GM23338 (cell line): ENCODE results near the gene MYOZ1. TPM values are rescaled to one million over a fixed set of nuclear protein-coding genes. Genes with fewer than 3 reads are reported as not detected.

Experiments
- ATAC-seq: fragments of 200-7000 bp; cut with Tn5 transposase; 3 replicates; pipeline ENCODE4 v1.9.1; 2020
- DNase-seq: peaks from one replicate; pipeline ENCODE4 v3.0.0-alpha.2; 2015; ENCODE audit warnings: low spot score
- H2AFZ ChIP-seq: fragments of 200-600 bp; sonication (generic); 2 replicates; pipeline ENCODE4 v1.8.0; 2016; ENCODE audit warnings: antibody characterized with exemption, mild to moderate bottlenecking, moderate library complexity
- H3F3A ChIP-seq: fragments of 200-600 bp; sonication (generic); replicated peaks from 2 replicates; pipeline ENCODE4 v1.8.0; 2017; ENCODE audit warnings: antibody characterized with exemption, mixed run types, low read depth
- H3K27ac ChIP-seq: fragments of 200-600 bp; sonication (generic); 2 replicates; pipeline ENCODE4 v1.6.1; 2016; ENCODE audit warnings: low read depth
- H3K27me3 ChIP-seq: fragments of 200-600 bp; sonication (generic); 2 replicates; pipeline ENCODE4 v1.8.0; 2016; ENCODE audit warnings: mild to moderate bottlenecking, mixed run types, moderate library complexity; ENCODE audit not compliant: insufficient read depth
- H3K36me3 ChIP-seq: fragments of 200-600 bp; sonication (generic); 2 replicates; pipeline ENCODE4 v1.8.0; 2016; ENCODE audit warnings: mild to moderate bottlenecking; ENCODE audit not compliant: insufficient read depth
- H3K4me1 ChIP-seq: fragments of 200-600 bp; sonication (generic); 2 replicates; pipeline ENCODE4 v1.8.0; 2016; ENCODE audit warnings: mild to moderate bottlenecking, moderate library complexity; ENCODE audit not compliant: insufficient read depth
- H3K4me2 ChIP-seq: fragments of 200-600 bp; sonication (generic); 2 replicates; pipeline ENCODE4 v1.7.1; 2017; ENCODE audit warnings: mixed run types
- H3K4me3 ChIP-seq: fragments of 200-600 bp; sonication (generic); 2 replicates; pipeline ENCODE4 v1.6.1; 2016; ENCODE audit warnings: mixed run types
- H3K79me2 ChIP-seq: fragments of 200-600 bp; sonication (generic); replicated peaks from 2 replicates; pipeline ENCODE4 v1.8.0; 2017; ENCODE audit warnings: mild to moderate bottlenecking; ENCODE audit not compliant: insufficient read depth
- H3K9me2 ChIP-seq: fragments of 200-600 bp; sonication (generic); 2 replicates; pipeline ENCODE4 v1.8.0; 2017; ENCODE audit not compliant: insufficient read depth
- H4K20me1 ChIP-seq: fragments of 200-600 bp; sonication (generic); replicated peaks from 2 replicates; pipeline ENCODE4 v1.8.0; 2017; ENCODE audit warnings: mild to moderate bottlenecking; ENCODE audit not compliant: insufficient read depth
- H3K27ac Mint-ChIP-seq: 2 replicates; pipeline ENCODE4 v1.8.0; 2020; ENCODE audit warnings: inconsistent platforms, mild to moderate bottlenecking, moderate library complexity, mixed read lengths
- H3K27me3 Mint-ChIP-seq: 3 replicates; pipeline ENCODE4 v1.8.0; 2022; ENCODE audit warnings: low read depth, mild to moderate bottlenecking, moderate library complexity, mixed read lengths, inconsistent platforms; ENCODE audit not compliant: insufficient read depth, poor library complexity
- H3K36me3 Mint-ChIP-seq: 3 replicates; pipeline ENCODE4 v1.8.0; 2021; ENCODE audit warnings: low read depth, mild to moderate bottlenecking, inconsistent platforms, moderate library complexity, mixed read lengths
- H3K4me1 Mint-ChIP-seq: 3 replicates; pipeline ENCODE4 v1.8.0; 2020; ENCODE audit warnings: mild to moderate bottlenecking, inconsistent platforms, mixed read lengths
- H3K4me3 Mint-ChIP-seq: 3 replicates; pipeline ENCODE4 v1.8.0; 2021; ENCODE audit warnings: moderate library complexity, mild to moderate bottlenecking, inconsistent platforms, mixed read lengths
- H3K9me3 Mint-ChIP-seq: 3 replicates; pipeline ENCODE4 v1.8.0; 2020; ENCODE audit warnings: moderate library complexity, mild to moderate bottlenecking, inconsistent platforms, mixed read lengths
- EZH2 ChIP-seq: fragments of 200-600 bp; sonication (generic); IDR thresholded peaks from one replicate; pipeline ENCODE4 v1.8.0; 2017; ENCODE audit warnings: antibody characterized with exemption, mild to moderate bottlenecking, low read depth; ENCODE audit not compliant: unreplicated experiment
- EZH2phosphoT487 ChIP-seq: fragments of 200-600 bp; sonication (generic); IDR thresholded peaks from one replicate; pipeline ENCODE4 v1.8.1; 2018; ENCODE audit warnings: antibody characterized with exemption; ENCODE audit not compliant: unreplicated experiment
- JUNB ChIP-seq: IDR thresholded peaks from one replicate; pipeline ENCODE4 v1.6.1; 2016; ENCODE audit warnings: antibody characterized with exemption; ENCODE audit not compliant: unreplicated experiment
- POLR2AphosphoS5 ChIP-seq: IDR thresholded peaks from 2 replicates; pipeline ENCODE4 v1.6.1; 2016; ENCODE audit warnings: antibody characterized with exemption, low read depth
- ZNF114 ChIP-seq: fragments of 250-450 bp; sonication (Bioruptor Pico); IDR thresholded peaks from 2 replicates; pipeline ENCODE4 v1.5.0; 2020; ENCODE audit warnings: mild to moderate bottlenecking, moderate library complexity
- ZNF331 ChIP-seq: fragments of 250-450 bp; sonication (Bioruptor Pico); IDR thresholded peaks from 2 replicates; pipeline ENCODE4 v1.5.0; 2020; ENCODE audit warnings: low read depth, mild to moderate bottlenecking, moderate library complexity
- polyA plus RNA-seq: library from polyadenylated mRNA; unstranded; fragments of >200 nt; fragmentation: Nextera tagmentation; extraction: Ambion mirVana; gene quantifications from 2 replicates; pipeline ENCODE4 v1.2.1, GENCODE V29; 2016
- total RNA-seq: library from RNA; depleted of rRNA; stranded (reverse); fragments of >200 nt; shearing (Covaris generic); gene quantifications from 2 replicates; pipeline ENCODE4 v1.2.3, GENCODE V29; 2014
- TF ChIP-seq, protein P1 (sequence below), 2 experiments: fragments of 200-600 bp in 1 of 2; sonication (generic) in 1 of 2; conservative IDR thresholded peaks; 2 replicates each; pipeline versions ENCODE4 v1.5.1 to v1.6.1; 2016 to 2017; ENCODE audit warnings: antibody characterized with exemption in 2 of 2, low read depth in 2 of 2, mild to moderate bottlenecking in 2 of 2, moderate library complexity in 1 of 2
- TF ChIP-seq, protein P2 (sequence below): IDR thresholded peaks from one replicate; pipeline ENCODE4 v1.6.1; 2018; ENCODE audit warnings: antibody characterized with exemption; ENCODE audit not compliant: unreplicated experiment
- TF ChIP-seq, protein P3 (sequence below): IDR thresholded peaks from 2 replicates; pipeline ENCODE4 v1.6.1; 2016; ENCODE audit warnings: antibody characterized with exemption

The MYOZ1 gene
- total and polyA plus RNA-seq, 2 experiments from 2014 or later: 2.4 to 2.7 TPM

DNA sequence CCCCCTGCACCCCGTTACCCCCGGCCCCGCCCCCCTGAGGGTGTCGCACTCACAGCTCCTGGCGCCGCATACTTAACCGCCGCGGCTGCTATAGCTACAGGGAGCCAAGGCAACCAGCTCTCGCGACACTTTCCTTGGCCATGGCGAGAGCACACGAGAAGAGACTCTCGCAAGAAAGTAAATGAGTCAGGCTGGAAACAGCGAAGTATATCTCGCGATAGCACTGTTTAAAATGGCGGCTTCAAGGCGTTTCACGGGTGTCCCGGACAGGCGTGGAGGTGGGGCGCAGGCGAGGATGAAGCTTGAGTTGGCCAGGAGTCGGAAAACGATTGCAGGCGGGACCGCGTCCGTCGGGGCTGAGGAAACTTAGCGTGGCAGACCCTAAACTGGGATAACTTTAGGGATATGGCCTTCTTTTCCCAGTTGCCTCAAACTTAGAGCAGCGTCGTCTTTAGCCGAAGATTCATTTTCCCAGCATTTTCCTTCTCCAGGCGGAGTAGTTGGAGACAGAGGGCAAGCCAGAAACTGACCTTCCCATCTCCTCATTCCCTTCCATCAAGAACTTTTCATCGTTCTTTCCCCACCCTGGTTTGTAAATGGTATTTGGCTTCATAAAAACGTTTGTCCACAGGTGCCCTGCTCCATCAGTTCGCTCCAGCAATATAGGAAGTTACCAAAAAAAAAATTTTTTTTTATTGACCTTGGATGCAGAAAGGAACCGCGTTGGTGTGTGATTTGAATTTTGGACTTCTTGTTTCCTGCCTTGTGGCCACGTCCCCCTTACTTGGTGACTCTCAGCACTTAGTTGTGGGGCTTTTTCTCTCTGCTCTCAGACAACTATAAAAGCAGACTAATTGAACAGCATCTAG lies 15.2 kb downstream of the MYOZ1 start:
- peak overlapping the region; percentile 99 for H3K27ac Mint-ChIP-seq
- ATAC-seq (peak; percentile 93), DNase-seq (peak; percentile 100)
- H3K4me2 ChIP-seq: peak overlapping the region; percentile 88
- peak overlapping the region; percentile 82 for H3K27ac ChIP-seq
- H3F3A ChIP-seq: peaks cover 11% of the 10 kb centered on the region; the same call in 1 of the 2 replicates
- H3K27me3 ChIP-seq: no peaks in the 10 kb centered on the region
- TF ChIP-seq POLR2AphosphoS5 (peak; percentile 92), EZH2 (no peak)
- H3K4me3 ChIP-seq: peak overlapping the region; percentile 81
- H2AFZ ChIP-seq: peak overlapping the region; percentile 78; the same call in 1 of the 2 replicates
- H3K79me2 ChIP-seq: peaks cover 46% of the 10 kb centered on the region
- H3K9me2 ChIP-seq: no peaks in the 10 kb centered on the region
- no peaks in the 10 kb centered on the region for H3K36me3 ChIP-seq
- H3K4me1 Mint-ChIP-seq: peaks cover 4% of the 10 kb centered on the region; the same call in 1 of the 3 replicates
- H4K20me1 ChIP-seq: no peaks in the 10 kb centered on the region
- no peaks in the 10 kb centered on the region for H3K4me1 ChIP-seq
- H3K9me3 Mint-ChIP-seq: no peaks in the 10 kb centered on the region
- no peaks in the 10 kb centered on the region; the same call in 2 of the 3 replicates for H3K36me3 Mint-ChIP-seq
- peak overlapping the region; percentile 99 for H3K4me3 Mint-ChIP-seq
- peaks cover 8% of the 10 kb centered on the region for H3K27me3 Mint-ChIP-seq

DNA sequence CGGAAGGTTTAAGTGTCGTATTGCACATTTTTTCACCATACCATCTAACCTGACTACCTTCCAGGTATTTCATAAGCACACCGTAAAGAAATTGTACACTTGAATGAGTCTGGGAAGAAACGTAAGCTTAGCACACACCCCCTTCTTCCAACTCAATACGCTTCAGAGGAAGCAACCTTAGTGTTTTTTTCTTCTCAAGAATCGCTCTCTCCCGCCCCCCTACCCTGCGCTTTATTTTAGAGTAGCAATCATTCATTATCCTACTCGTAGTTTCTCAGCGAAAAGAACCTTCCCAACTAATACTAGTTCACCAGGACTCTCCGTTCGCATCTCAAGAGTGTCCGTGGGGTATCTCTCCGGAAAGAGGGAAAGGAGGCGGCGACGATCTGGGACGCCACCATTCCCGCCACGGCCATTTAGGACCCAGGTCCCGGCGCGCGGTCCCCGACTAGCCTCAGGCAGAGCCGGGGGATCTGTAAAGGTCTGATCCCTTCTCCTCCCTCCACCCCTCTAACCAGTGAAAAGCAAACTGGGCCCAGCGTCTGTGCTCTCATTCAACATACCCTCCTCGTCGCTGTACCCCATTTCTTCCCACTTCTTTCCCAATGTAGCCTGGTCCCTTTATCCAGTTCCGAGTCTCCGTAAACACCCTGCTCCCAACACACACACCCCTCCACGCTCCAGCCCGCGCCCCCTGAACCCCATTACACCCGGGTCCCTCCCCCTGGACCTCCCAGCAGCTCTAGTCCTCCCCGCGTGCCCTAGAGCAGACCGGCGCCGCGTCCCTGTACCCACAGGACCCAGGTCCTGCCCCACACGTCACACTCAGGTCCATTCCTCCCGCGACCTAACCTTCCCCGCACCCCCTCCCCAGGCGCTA lies 16.0 kb downstream of the MYOZ1 start:
- Mint-ChIP-seq H3K27ac (peak overlapping the region; percentile 98), H3K27me3 (peaks cover 8% of the 10 kb centered on the region), H3K4me1 (peaks cover 4% of the 10 kb centered on the region; the same call in 1 of the 3 replicates), H3K4me3 (peak overlapping the region; percentile 99), H3K36me3 (no peaks in the 10 kb centered on the region; the same call in 2 of the 3 replicates), H3K9me3 (no peaks in the 10 kb centered on the region)
- Histone ChIP-seq H3K9me2 (no peaks in the 10 kb centered on the region), H4K20me1 (no peaks in the 10 kb centered on the region), H3K79me2 (peaks cover 54% of the 10 kb centered on the region), H3K36me3 (no peaks in the 10 kb centered on the region), H3K4me3 (peak overlapping the region; percentile 81), H3K27ac (peak overlapping the region; percentile 98), H3K4me1 (no peaks in the 10 kb centered on the region), H3F3A (peaks cover 11% of the 10 kb centered on the region; the same call in 1 of the 2 replicates), H3K27me3 (no peaks in the 10 kb centered on the region), H3K4me2 (peak overlapping the region; percentile 91), H2AFZ (peak overlapping the region; percentile 98)
- ATAC-seq (peak; percentile 85), DNase-seq (peak; percentile 85)
- TF ChIP-seq JUNB (no peak), EZH2 (no peak), ZNF331 (CRISPR knock-in tag) (no peak), EZH2phosphoT487 (no peak), ZNF114 (CRISPR knock-in tag) (no peak)
- TF ChIP-seq, protein P1, sequence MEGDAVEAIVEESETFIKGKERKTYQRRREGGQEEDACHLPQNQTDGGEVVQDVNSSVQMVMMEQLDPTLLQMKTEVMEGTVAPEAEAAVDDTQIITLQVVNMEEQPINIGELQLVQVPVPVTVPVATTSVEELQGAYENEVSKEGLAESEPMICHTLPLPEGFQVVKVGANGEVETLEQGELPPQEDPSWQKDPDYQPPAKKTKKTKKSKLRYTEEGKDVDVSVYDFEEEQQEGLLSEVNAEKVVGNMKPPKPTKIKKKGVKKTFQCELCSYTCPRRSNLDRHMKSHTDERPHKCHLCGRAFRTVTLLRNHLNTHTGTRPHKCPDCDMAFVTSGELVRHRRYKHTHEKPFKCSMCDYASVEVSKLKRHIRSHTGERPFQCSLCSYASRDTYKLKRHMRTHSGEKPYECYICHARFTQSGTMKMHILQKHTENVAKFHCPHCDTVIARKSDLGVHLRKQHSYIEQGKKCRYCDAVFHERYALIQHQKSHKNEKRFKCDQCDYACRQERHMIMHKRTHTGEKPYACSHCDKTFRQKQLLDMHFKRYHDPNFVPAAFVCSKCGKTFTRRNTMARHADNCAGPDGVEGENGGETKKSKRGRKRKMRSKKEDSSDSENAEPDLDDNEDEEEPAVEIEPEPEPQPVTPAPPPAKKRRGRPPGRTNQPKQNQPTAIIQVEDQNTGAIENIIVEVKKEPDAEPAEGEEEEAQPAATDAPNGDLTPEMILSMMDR (conservative IDR thresholded peaks at IDR 0.05; ENCODE audit: low read depth in 2 of 2): no peak; a peak in 1 of 4 replicates
- TF ChIP-seq, protein P2, sequence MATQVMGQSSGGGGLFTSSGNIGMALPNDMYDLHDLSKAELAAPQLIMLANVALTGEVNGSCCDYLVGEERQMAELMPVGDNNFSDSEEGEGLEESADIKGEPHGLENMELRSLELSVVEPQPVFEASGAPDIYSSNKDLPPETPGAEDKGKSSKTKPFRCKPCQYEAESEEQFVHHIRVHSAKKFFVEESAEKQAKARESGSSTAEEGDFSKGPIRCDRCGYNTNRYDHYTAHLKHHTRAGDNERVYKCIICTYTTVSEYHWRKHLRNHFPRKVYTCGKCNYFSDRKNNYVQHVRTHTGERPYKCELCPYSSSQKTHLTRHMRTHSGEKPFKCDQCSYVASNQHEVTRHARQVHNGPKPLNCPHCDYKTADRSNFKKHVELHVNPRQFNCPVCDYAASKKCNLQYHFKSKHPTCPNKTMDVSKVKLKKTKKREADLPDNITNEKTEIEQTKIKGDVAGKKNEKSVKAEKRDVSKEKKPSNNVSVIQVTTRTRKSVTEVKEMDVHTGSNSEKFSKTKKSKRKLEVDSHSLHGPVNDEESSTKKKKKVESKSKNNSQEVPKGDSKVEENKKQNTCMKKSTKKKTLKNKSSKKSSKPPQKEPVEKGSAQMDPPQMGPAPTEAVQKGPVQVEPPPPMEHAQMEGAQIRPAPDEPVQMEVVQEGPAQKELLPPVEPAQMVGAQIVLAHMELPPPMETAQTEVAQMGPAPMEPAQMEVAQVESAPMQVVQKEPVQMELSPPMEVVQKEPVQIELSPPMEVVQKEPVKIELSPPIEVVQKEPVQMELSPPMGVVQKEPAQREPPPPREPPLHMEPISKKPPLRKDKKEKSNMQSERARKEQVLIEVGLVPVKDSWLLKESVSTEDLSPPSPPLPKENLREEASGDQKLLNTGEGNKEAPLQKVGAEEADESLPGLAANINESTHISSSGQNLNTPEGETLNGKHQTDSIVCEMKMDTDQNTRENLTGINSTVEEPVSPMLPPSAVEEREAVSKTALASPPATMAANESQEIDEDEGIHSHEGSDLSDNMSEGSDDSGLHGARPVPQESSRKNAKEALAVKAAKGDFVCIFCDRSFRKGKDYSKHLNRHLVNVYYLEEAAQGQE: no peak
- TF ChIP-seq, protein P3, sequence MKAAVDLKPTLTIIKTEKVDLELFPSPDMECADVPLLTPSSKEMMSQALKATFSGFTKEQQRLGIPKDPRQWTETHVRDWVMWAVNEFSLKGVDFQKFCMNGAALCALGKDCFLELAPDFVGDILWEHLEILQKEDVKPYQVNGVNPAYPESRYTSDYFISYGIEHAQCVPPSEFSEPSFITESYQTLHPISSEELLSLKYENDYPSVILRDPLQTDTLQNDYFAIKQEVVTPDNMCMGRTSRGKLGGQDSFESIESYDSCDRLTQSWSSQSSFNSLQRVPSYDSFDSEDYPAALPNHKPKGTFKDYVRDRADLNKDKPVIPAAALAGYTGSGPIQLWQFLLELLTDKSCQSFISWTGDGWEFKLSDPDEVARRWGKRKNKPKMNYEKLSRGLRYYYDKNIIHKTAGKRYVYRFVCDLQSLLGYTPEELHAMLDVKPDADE: 0 out of 2 replicates have a peak, but pooled peaks have one; percentile 9
